Psoas muscle (tissue), 8 donors: ENCODE results near the gene DNAH6. TPM values are rescaled to one million over a fixed set of nuclear protein-coding genes. Genes with fewer than 3 reads are reported as not detected.

Experiments used
- ATAC-seq, 4 donors: fragments of 200-7000 bp; cut with Tn5 transposase; one replicate each; pipeline ENCODE4 v1.9.1; 2020; ENCODE audit warnings: moderate library complexity in 3 of 4, mild to moderate bottlenecking in 2 of 4
- DNase-seq, 2 donors: peaks; one replicate each; pipeline ENCODE4 v3.0.0-alpha.2; 2020
- H3K27ac ChIP-seq: fragments of 200-600 bp; one replicate; pipeline ENCODE4 v1.8.0; 2022
- H3K27me3 ChIP-seq, 3 donors: fragments of 200-600 bp in 1 of 3; one replicate each; pipeline versions ENCODE4 v1.6.1 to v1.8.0; 2013 to 2022; ENCODE audit warnings: low read length in 2 of 3, mild to moderate bottlenecking in 2 of 3, moderate library complexity in 1 of 3; ENCODE audit not compliant: insufficient read depth in 3 of 3
- H3K36me3 ChIP-seq, 2 donors: fragments of 200-600 bp in 1 of 2; one replicate each; pipeline versions ENCODE4 v1.6.1 to v1.8.0; 2013 to 2022; ENCODE audit warnings: low read depth in 1 of 2, mild to moderate bottlenecking in 1 of 2, moderate library complexity in 1 of 2; ENCODE audit not compliant: insufficient read depth in 1 of 2
- H3K4me1 ChIP-seq: fragments of 200-600 bp; one replicate; pipeline ENCODE4 v1.8.0; 2022
- H3K4me3 ChIP-seq: fragments of 200-600 bp; one replicate; pipeline ENCODE4 v1.8.0; 2022; ENCODE audit warnings: mild to moderate bottlenecking
- H3K9me3 ChIP-seq: fragments of 200-600 bp; one replicate; pipeline ENCODE4 v1.8.0; 2022
- WGBS, 3 donors: extraction: QIAGEN DNeasy Blood & Tissue Kit; methylation state at CpG; one replicate each; pipeline versions ENCODE4 v1.1.6 to v1.1.7; 2013; 5-methylcytosine and 5-hydroxymethylcytosine counted together
- intact Hi-C, 2 donors: fragments of 100-400 bp; cut with DNase I; formaldehyde crosslinking; loops; one replicate each; pipeline versions ENCODE4 v1.11.0 to v1.14.2; 2022
- polyA plus RNA-seq, 3 donors: library from polyadenylated mRNA; stranded (reverse); fragments of 200-250 nt; gene quantifications; one replicate each; pipeline ENCODE4 v1.2.3, GENCODE V29; 2013
- total RNA-seq, 4 donors: library from RNA; stranded (reverse); fragmentation: NEBNext Ultra II Directional in 2 of 4; extraction: Animal tissue kit (Norgen Biotek cat#: 25700) in 2 of 4; gene quantifications; one replicate each; pipeline versions ENCODE4 v1.2.1 to v1.2.4, GENCODE V29; 2021 to 2023
- TF ChIP-seq, protein P1 (sequence below): fragments of 200-600 bp; IDR thresholded peaks from one replicate; pipeline ENCODE4 v1.8.0; 2022; ENCODE audit warnings: antibody characterized with exemption
- donor health status: healthy with polysubstance abuse.
- donor health status: DM: no; HTN: no; CAD: no; lungs with moderate emphysema.
- donor health status: Bipolar disorder and iron deficiency.
- donor health status: healthy.
- donor health status: DM: yes; HTN: yes; CAD: no.
- donor health status: DM: no; HTN: no; CAD: no.
- donor health status: DM: no; HTN: no; CAD: no.
- donor health status: DM: yes; HTN: yes; CAD: no.

DNAH6 gene
- total and polyA plus RNA-seq, 7 donors = 0.01 to 0.09 (median 0.07) TPM; not detected in 3

DNA sequence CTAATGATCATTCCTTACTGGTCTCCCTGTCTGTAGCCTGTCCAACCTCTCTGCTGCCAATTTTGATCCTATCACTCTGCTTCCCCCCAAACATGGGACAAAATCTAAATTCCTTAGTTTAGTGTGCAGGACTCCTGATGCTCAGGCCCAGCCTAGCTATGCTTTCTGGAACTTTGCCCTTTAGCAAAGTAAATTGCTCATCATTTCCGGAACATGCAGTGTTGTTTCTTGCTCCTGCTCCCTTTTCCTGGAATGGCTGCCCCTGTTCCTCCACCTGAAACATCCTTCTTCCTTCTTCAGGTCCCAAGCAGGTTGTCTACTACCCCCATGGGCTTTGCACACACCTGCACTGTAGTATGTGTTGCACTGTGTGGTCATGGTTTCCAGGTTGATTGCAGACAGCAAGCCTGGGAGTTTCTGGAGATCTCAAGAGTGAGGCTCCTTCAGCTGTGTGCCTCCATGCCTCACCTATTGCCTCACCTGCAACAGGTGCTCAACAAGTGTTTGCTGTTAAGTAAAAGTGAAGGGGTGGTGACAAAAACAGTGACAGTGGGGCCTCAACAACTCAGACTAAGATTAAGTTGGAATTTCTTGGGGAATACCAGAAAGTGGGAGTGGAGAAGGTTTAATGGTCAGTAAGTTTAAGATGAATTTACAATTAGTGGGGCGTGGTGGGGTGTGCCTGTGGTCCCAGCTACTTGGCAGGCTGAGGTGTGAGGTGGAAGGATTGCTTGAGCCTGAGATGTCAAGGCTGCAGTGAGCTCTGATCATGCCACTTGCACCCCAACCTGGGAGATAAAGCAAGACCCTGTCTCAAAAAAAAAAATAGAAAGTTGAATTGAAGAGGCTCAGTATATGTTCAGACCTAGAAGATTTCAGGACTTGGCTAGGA, 120.0 kb downstream of the DNAH6 start:
- no peak for ATAC-seq
- TF ChIP-seq, protein P1, sequence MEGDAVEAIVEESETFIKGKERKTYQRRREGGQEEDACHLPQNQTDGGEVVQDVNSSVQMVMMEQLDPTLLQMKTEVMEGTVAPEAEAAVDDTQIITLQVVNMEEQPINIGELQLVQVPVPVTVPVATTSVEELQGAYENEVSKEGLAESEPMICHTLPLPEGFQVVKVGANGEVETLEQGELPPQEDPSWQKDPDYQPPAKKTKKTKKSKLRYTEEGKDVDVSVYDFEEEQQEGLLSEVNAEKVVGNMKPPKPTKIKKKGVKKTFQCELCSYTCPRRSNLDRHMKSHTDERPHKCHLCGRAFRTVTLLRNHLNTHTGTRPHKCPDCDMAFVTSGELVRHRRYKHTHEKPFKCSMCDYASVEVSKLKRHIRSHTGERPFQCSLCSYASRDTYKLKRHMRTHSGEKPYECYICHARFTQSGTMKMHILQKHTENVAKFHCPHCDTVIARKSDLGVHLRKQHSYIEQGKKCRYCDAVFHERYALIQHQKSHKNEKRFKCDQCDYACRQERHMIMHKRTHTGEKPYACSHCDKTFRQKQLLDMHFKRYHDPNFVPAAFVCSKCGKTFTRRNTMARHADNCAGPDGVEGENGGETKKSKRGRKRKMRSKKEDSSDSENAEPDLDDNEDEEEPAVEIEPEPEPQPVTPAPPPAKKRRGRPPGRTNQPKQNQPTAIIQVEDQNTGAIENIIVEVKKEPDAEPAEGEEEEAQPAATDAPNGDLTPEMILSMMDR = no peak
- Histone ChIP-seq H3K27me3 (no peaks in the 10 kb centered on the region), H3K4me3 (no peak overlapping the region), H3K27ac (no peak overlapping the region), H3K4me1 (no peaks in the 10 kb centered on the region), H3K9me3 (no peaks in the 10 kb centered on the region), H3K36me3 (no peaks in the 10 kb centered on the region)
- intact Hi-C loops = loop anchor here in 1 of 2 donors (10.0 kb wide), 1 partner anchor 142 kb away; no protein-coding TSS in a partner anchor
- WGBS, 3 donors = 67 to 90% (median 67%) methylated on average over 2 of the region's 2 CpGs
- no peak for DNase-seq

DNA sequence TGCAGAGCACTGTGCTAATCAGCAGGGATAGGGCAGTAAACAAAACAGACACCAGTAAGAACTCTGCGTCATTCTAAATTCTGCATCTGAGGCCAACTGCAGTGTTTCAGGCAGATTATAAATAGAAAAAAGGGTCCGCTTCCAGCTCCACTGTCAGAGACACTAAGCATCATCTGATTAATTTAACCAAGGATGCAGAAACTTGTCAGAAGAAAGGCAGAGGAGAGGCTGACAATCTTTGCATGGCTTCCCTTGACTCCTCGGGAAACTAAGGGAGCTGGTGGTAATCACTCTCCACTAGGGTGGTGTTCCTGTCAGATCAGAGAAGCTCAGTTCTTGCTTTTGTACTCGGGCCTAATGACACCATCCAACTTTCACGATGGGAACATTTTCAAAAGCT, 123.5 kb downstream of the DNAH6 start:
- intact Hi-C loops = loop anchor here in 1 of 2 donors (10.0 kb wide), 1 partner anchor 145 kb away; no protein-coding TSS in a partner anchor
- Histone ChIP-seq H3K27ac (no peak overlapping the region), H3K4me1 (no peaks in the 10 kb centered on the region), H3K9me3 (no peaks in the 10 kb centered on the region), H3K27me3 (no peaks in the 10 kb centered on the region), H3K36me3 (no peaks in the 10 kb centered on the region), H3K4me3 (no peak overlapping the region)
- TF ChIP-seq, protein P1 = no peak
- 73 to 81% (median 77%) methylated on average over 5 of the region's 5 CpGs for WGBS, 3 donors
- ATAC-seq (no peak), DNase-seq (no peak)

DNA sequence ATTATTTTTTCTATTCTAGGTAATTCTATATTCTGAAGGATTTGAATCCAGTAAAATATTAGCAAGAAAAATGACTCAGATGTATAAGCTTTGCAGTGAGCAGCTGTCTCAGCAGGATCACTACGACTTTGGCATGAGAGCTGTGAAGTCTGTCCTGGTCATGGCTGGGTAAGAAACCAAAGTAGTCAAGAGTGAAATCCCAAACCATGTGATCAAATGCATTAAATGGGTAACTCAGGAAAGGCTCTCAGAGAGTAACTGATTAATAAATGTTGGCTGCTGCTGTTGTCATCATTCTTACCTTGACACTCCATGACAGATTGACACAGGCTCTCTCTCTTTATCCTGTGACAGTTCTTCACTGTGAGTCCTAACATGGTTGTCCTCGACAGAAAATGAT, 124.1 kb downstream of the DNAH6 start:
- Histone ChIP-seq H3K27ac (no peak overlapping the region), H3K4me1 (no peaks in the 10 kb centered on the region), H3K27me3 (no peaks in the 10 kb centered on the region), H3K9me3 (no peaks in the 10 kb centered on the region), H3K4me3 (no peak overlapping the region), H3K36me3 (no peaks in the 10 kb centered on the region)
- no peak for DNase-seq
- 31 to 50% (median 32%) methylated on average over 2 of the region's 2 CpGs for WGBS, 3 donors
- ATAC-seq = no peak
- intact Hi-C loops = no loop called here
- TF ChIP-seq, protein P1 = no peak

DNA sequence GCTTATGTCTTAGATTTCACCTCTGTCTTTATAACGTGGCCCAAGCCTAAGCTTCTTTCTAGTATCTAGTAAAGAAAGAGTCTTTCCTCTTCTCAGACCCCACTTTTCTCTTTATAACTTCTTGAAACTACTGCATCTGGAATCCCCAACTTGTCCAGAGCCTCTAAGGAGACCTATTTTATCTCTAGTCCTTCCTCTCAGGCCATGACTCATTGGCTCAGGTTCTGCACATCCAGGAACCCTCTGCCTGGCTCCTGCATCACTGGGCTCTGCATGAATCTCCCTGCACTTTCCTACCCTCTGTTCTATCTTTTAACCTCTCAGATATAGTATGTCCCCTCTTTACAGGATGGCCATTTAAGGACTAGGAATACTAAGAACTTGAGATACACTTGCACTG, 124.7 kb downstream of the DNAH6 start:
- no peak for ATAC-seq
- Histone ChIP-seq H3K27me3 (no peaks in the 10 kb centered on the region), H3K4me1 (no peaks in the 10 kb centered on the region), H3K4me3 (no peak overlapping the region), H3K27ac (no peak overlapping the region), H3K36me3 (no peaks in the 10 kb centered on the region), H3K9me3 (no peaks in the 10 kb centered on the region)
- DNase-seq = no peak
- 61 to 71% (median 66%) methylated on average over 1 of the region's 1 CpG for WGBS, 3 donors
- intact Hi-C loops = no loop called here
- TF ChIP-seq, protein P1 = no peak
